Adrenal gland (tissue), 12 donors: Measurements from ENCODE around the gene DGKG. TPM values are rescaled to one million over a fixed set of nuclear protein-coding genes. Genes with fewer than 3 reads are reported as not detected.

Experiments
- DNase-seq, 7 donors: peaks; one replicate each; pipeline ENCODE4 v3.0.0-alpha.2; 2019 to 2020
- H3K27ac ChIP-seq, 5 donors: fragments of 200-600 bp; sonication (generic) in 4 of 5; 1 replicate in 3 of 5; 2 replicates in 2 of 5; pipeline versions ENCODE4 v1.5.1 to v1.8.0; 2016 to 2020; ENCODE audit warnings: mild to moderate bottlenecking in 1 of 5
- H3K27me3 ChIP-seq: fragments of 200-600 bp; 2 replicates; pipeline ENCODE4 v1.8.0; 2021
- H3K36me3 ChIP-seq, 2 donors: fragments of 200-600 bp; replicated peaks in 1 of 2; 1 replicate in 1 of 2; 2 replicates in 1 of 2; pipeline versions ENCODE4 v1.5.1 to v1.8.0; 2018 to 2022
- H3K4me1 ChIP-seq, 2 donors: fragments of 200-600 bp; replicated peaks in 1 of 2; 1 replicate in 1 of 2; 2 replicates in 1 of 2; pipeline versions ENCODE4 v1.5.1 to v1.8.0; 2018 to 2021
- H3K4me3 ChIP-seq, 4 donors: fragments of 200-600 bp; sonication (generic) in 3 of 4; one replicate each; pipeline ENCODE4 v1.5.1; 2016 to 2018
- H3K9me3 ChIP-seq, 3 donors: fragments of 200-600 bp; sonication (generic) in 1 of 3; replicated peaks in 1 of 3; 1 replicate in 2 of 3; 2 replicates in 1 of 3; pipeline versions ENCODE4 v1.5.1 to v1.8.0; 2016 to 2021
- CTCF ChIP-seq, 6 experiments: fragments of 450-650 bp in 4 of 6; fragments of 200-600 bp in 2 of 6; sonication (generic) in 1 of 6; IDR thresholded peaks; 1 replicate in 5 of 6; 2 replicates in 1 of 6; pipeline versions ENCODE4 v1.5.1 to v1.8.0; 2016 to 2021; ENCODE audit warnings: antibody characterized with exemption in 6 of 6, mild to moderate bottlenecking in 2 of 6, moderate library complexity in 1 of 6
- POLR2A ChIP-seq, 2 donors: fragments of 450-650 bp; IDR thresholded peaks; one replicate each; pipeline ENCODE4 v1.6.1; 2017; ENCODE audit warnings: antibody characterized with exemption in 2 of 2, mild to moderate bottlenecking in 2 of 2, moderate library complexity in 1 of 2
- WGBS, 4 donors: extraction: QIAGEN DNeasy Blood & Tissue Kit in 2 of 4; methylation state at CpG; one replicate each; pipeline versions ENCODE4 v1.1.5 to v1.1.7; 2013 to 2017; 5-methylcytosine and 5-hydroxymethylcytosine counted together
- intact Hi-C, 2 donors: fragments of 100-400 bp; cut with DNase I; formaldehyde crosslinking; loops; one replicate each; pipeline versions ENCODE4 v1.14.1 to v1.15.0; 2022 to 2023
- polyA plus RNA-seq, 3 donors: library from polyadenylated mRNA; stranded (reverse); fragments of 200-250 nt in 2 of 3; fragments of 350-450 nt in 1 of 3; fragmentation: Illumina TruSeq in 1 of 3; extraction: RNeasy Lipid Tissue Mini Kit (QIAGEN cat#74804) in 1 of 3; gene quantifications; one replicate each; pipeline ENCODE4 v1.2.3, GENCODE V29; 2013 to 2014
- total RNA-seq, 9 donors: library from RNA; depleted of rRNA in 4 of 9; stranded (reverse); fragments of >200 nt in 4 of 9; fragments of 120-200 nt in 1 of 9; fragmentation: NEBNext Ultra II Directional in 1 of 9; extraction: Animal tissue kit (Norgen Biotek cat#: 25700) in 1 of 9; gene quantifications; one replicate each; pipeline versions ENCODE4 v1.1.0 to v1.2.4, GENCODE V29; 2013 to 2023
- donor health status: healthy with polysubstance abuse.
- donor health status: Bipolar disorder and iron deficiency.
- donor health status: DM: yes; HTN: yes; CAD: no.
- donor health status: DM: no; HTN: no; CAD: no.
- donor health status: DM: no; HTN: no; CAD: no.
- donor health status: DM: yes; HTN: yes; CAD: no.

DGKG gene
- total and polyA plus RNA-seq, 12 donors = 2.9 to 43.7 (median 28.3) TPM

- H3K36me3 ChIP-seq = no peaks in the 10 kb centered on the region
- no peaks in the 10 kb centered on the region for H3K27me3 ChIP-seq
- no peak for DNase-seq
- no peak overlapping the region for H3K27ac ChIP-seq
- no peaks in the 10 kb centered on the region for H3K9me3 ChIP-seq
- H3K4me3 ChIP-seq = no peak overlapping the region
- H3K4me1 ChIP-seq = no peaks in the 10 kb centered on the region
- WGBS, 4 donors = 78 to 86% (median 85%) methylated on average over 8 of the region's 8 CpGs
- intact Hi-C loops = no loop called here
- TF ChIP-seq POLR2A (IDR thresholded peaks at IDR 0.05) (no peak), CTCF (IDR thresholded peaks at IDR 0.05) (no peak)
Observed at GRCh38 chr3:186128158-186128557, 233.9 kb downstream of the DGKG start.

- intact Hi-C loops = no loop called here
- H3K36me3 ChIP-seq = no peaks in the 10 kb centered on the region
- H3K27ac ChIP-seq = no peak overlapping the region
- H3K27me3 ChIP-seq = no peaks in the 10 kb centered on the region
- no peaks in the 10 kb centered on the region for H3K4me1 ChIP-seq
- H3K4me3 ChIP-seq = no peak overlapping the region
- WGBS, 4 donors = 68 to 74% (median 70%) methylated on average over 7 of the region's 7 CpGs
- H3K9me3 ChIP-seq = no peaks in the 10 kb centered on the region
- TF ChIP-seq POLR2A (IDR thresholded peaks at IDR 0.05) (no peak), CTCF (IDR thresholded peaks at IDR 0.05) (no peak)
- DNase-seq = no peak
Observed at GRCh38 chr3:186127463-186127862, 234.6 kb downstream of the DGKG start.

GRCh38 chr3:186125118-186125517 is 236.9 kb downstream of the DGKG start:
- H3K27ac ChIP-seq = no peak overlapping the region
- no peaks in the 10 kb centered on the region for H3K4me1 ChIP-seq
- no peaks in the 10 kb centered on the region for H3K9me3 ChIP-seq
- intact Hi-C loops = no loop called here
- no peak for TF ChIP-seq CTCF (IDR thresholded peaks at IDR 0.05)
- TF ChIP-seq POLR2A (IDR thresholded peaks at IDR 0.05) = no peak
- no peak for DNase-seq
- 94 to 98% (median 97%) methylated on average over 2 of the region's 2 CpGs for WGBS, 4 donors
- no peaks in the 10 kb centered on the region for H3K27me3 ChIP-seq
- no peak overlapping the region for H3K4me3 ChIP-seq
- no peaks in the 10 kb centered on the region for H3K36me3 ChIP-seq

GRCh38 chr3:186124592-186124991 is 237.4 kb downstream of the DGKG start:
- intact Hi-C loops = no loop called here
- Histone ChIP-seq H3K9me3 (no peaks in the 10 kb centered on the region), H3K27me3 (no peaks in the 10 kb centered on the region), H3K27ac (no peak overlapping the region), H3K36me3 (no peaks in the 10 kb centered on the region), H3K4me3 (no peak overlapping the region), H3K4me1 (no peaks in the 10 kb centered on the region)
- no peak for TF ChIP-seq POLR2A (IDR thresholded peaks at IDR 0.05)
- no peak for TF ChIP-seq CTCF (IDR thresholded peaks at IDR 0.05)
- DNase-seq = no peak
- WGBS, 4 donors = 84 to 91% (median 89%) methylated on average over 5 of the region's 5 CpGs
